Uterus (tissue), 2 donors: ENCODE measurements around the gene SLC12A5.

ENCODE experiments used
- CTCF ChIP-seq, 4 experiments: fragments of 200-600 bp in 2 of 4; fragments of 450-650 bp in 2 of 4; sonication (generic) in 2 of 4; IDR thresholded peaks; one replicate each; pipeline ENCODE4 v1.5.1; 2016 to 2019; ENCODE audit warnings: antibody characterized with exemption in 4 of 4, mild to moderate bottlenecking in 2 of 4, moderate library complexity in 1 of 4
- POLR2A ChIP-seq, 2 donors: fragments of 450-650 bp; IDR thresholded peaks; one replicate each; pipeline ENCODE4 v1.6.1; 2016; ENCODE audit warnings: antibody characterized with exemption in 2 of 2, mild to moderate bottlenecking in 1 of 2, moderate library complexity in 1 of 2

GRCh38 chr20:46081074-46081473, 52.1 kb downstream of the SLC12A5 start:
- TF ChIP-seq CTCF (IDR thresholded peaks at IDR 0.05) (no peak), POLR2A (IDR thresholded peaks at IDR 0.05) (no peak)
